HG02885 (cell line): Measurements from ENCODE around the gene ZNHIT2.
A peak's percentile ranks its signal among the peaks of the same experiment; 100 is the strongest.

Experiments
- ATAC-seq: cut with Tn5 transposase; IDR thresholded peaks from one replicate; pipeline ENCODE4 v1.9.1; 2021; ENCODE audit warnings: mild to moderate bottlenecking; ENCODE audit not compliant: unreplicated experiment, poor library complexity

The ZNHIT2 gene

GRCh38 chr11:65109231-65110198, 8.0 kb downstream of the ZNHIT2 start:
- ATAC-seq = no peak

GRCh38 chr11:65108469-65109123, 8.9 kb downstream of the ZNHIT2 start:
- ATAC-seq = no peak

GRCh38 chr11:65107751-65108468, 9.6 kb downstream of the ZNHIT2 start:
- no peak for ATAC-seq

- ATAC-seq = no peak
Observed at GRCh38 chr11:65107078-65107477, 10.4 kb downstream of the ZNHIT2 start.

- no peak for ATAC-seq
Observed at GRCh38 chr11:65104628-65105027, 12.9 kb downstream of the ZNHIT2 start.

GRCh38 chr11:65103476-65103875, 14.0 kb downstream of the ZNHIT2 start:
- ATAC-seq = no peak

- ATAC-seq = no peak
Observed at GRCh38 chr11:65102142-65103095, 15.1 kb downstream of the ZNHIT2 start.

- ATAC-seq = no peak
Observed at GRCh38 chr11:65100674-65101350, 16.7 kb downstream of the ZNHIT2 start.

- no peak for ATAC-seq
Observed at GRCh38 chr11:65096926-65097325, 20.6 kb downstream of the ZNHIT2 start.

GRCh38 chr11:65095974-65096806, 21.3 kb downstream of the ZNHIT2 start, which contains the start of gene VPS51:
TSS of gene VPS51 (plus strand) at chr11:65096214. CDS start at chr11:65096251, 37 bp downstream.
- ATAC-seq = peak; percentile 88

- no peak for ATAC-seq
Observed at GRCh38 chr11:65095427-65095826, 22.1 kb downstream of the ZNHIT2 start.

GRCh38 chr11:65090628-65091027, 26.9 kb downstream of the ZNHIT2 start:
- no peak for ATAC-seq

GRCh38 chr11:65089621-65090020, 27.9 kb downstream of the ZNHIT2 start:
- no peak for ATAC-seq

- no peak for ATAC-seq
Observed at GRCh38 chr11:65087827-65088226, 29.7 kb downstream of the ZNHIT2 start.

GRCh38 chr11:65087216-65087615, 30.3 kb downstream of the ZNHIT2 start:
- no peak for ATAC-seq

GRCh38 chr11:65086809-65087208, 30.7 kb downstream of the ZNHIT2 start:
- ATAC-seq = no peak

- no peak for ATAC-seq
Observed at GRCh38 chr11:65085446-65085845, 32.1 kb downstream of the ZNHIT2 start.
